HG03039 (cell line): ENCODE data around the gene LSS.

Experiments used
- ATAC-seq: cut with Tn5 transposase; IDR thresholded peaks from one replicate; pipeline ENCODE4 v1.9.1; 2021; ENCODE audit warnings: mild to moderate bottlenecking, moderate library complexity; ENCODE audit not compliant: unreplicated experiment

LSS gene

DNA sequence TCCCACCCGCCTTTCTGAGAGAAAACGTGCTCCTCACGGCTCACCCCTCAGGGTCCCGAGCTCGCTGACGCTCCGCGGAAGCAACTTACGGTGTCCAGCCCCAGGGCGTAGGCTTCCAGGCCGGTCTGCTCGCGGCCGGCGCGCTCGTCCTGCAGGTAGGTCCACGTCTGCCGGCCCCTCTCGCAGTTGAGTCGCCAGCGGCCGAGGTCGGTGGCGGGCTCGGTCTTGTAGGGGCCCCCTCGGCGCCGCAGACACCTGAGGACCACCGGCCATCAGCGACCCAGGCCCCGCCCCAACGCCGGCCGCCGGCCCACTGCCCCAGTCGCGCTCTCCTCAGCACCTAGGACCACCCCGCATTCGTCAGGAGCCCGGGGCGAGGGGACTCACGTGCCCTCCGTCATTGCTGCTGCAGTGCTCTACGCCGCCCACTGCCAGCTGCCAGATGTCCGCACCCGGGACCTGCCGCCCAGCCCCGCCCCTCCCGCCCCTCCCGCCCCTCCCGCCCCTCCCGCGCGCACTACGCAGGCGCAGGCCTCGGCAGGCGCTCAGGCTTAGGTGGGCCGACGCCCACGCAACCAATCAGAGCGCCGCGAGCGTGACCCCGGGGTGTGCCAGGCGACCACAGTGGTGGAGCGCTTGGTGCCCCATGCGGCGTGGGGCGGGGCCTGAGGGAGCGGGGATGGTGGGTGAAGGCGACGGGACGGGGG, at the start of gene LSS:
TSS of gene LSS (minus strand) at position 430 of the 707 bp plus-strand sequence. CDS start at position 401, 29 bp downstream.
- ATAC-seq, result peak; percentile 80

GRCh38 chr21:46274797-46275390, 46.3 kb upstream of the LSS start:
- ATAC-seq, result no peak

- no peak for ATAC-seq
Observed at GRCh38 chr21:46273341-46273740, 44.8 kb upstream of the LSS start.

GRCh38 chr21:46269466-46269865, 40.9 kb upstream of the LSS start:
- no peak for ATAC-seq

DNA sequence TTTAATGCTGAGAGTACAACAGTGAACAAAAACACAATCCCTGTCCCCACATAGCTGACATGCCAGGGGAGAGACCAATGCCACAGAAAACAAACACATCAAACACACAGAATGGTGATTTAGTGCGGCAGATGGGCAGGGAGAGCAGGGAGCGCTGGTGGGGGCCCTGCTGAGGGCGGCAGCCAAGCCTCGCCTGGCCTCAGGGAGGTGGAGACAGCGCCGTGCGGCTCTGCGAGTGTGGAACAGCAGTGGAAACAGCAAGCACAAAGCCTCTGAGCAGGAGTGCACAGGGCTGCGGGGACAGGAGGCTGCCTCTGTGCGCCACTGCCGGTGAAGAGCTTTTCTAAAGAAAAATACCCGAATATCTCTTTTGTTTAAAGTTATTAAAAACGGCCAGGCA, 39.8 kb upstream of the LSS start:
- ATAC-seq, result no peak

DNA sequence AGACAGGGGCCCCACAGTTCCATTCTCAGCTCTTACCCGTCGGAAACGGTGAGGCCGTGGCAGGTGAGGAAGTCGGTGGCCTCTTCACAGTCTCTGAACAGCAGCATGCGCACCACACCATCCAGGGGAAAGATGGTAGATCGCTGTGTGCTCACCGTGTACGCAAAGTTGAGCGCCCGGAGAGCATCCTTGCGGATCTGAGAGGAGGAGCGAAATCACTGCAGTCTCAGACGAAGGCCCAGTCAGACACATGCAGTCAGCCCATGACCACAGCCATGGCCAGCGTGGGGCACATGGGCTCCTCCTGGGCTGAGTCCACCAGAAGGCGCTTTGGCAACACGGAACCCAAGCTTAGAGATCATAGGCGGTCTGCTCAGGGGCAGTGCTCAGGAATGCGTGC, 38.4 kb upstream of the LSS start:
- ATAC-seq, result no peak

DNA sequence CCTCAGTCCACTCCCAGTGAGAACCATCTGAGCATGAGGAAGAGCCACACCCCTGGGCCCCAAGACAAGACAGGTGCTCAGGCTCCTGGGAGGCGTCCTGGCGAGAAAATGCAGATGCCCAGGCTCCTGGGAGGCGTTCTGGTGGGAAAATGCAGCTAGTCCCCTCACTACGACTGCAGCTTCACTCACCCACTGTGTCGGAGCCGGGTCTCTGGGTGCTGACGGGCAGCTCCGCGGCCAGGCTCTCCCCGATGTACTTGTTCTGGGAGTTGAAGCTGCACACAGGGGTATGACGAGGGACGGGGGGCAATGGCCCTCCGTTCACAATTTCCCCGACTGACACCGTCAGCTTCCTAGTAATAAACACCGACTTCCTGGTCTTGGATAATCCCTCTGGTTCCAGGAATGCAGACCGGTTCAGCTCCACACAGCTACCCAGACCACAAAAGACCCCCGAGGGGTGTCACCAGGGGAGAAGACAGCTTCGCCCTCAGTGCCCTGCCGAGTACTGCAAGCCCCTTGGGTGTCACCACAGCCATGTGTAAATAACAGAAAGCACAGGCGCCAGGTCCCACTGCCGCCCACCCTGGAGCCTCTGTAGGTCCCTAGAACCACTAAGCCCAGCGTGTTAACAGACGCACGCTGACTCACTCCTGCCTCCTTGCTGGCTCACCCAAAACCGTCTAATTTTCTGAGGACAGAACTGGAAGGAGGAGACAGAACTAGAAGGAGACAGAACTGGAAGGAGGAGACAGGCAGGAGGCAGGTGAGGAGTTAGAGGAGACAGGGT, 37.4 kb upstream of the LSS start:
- no peak for ATAC-seq

DNA sequence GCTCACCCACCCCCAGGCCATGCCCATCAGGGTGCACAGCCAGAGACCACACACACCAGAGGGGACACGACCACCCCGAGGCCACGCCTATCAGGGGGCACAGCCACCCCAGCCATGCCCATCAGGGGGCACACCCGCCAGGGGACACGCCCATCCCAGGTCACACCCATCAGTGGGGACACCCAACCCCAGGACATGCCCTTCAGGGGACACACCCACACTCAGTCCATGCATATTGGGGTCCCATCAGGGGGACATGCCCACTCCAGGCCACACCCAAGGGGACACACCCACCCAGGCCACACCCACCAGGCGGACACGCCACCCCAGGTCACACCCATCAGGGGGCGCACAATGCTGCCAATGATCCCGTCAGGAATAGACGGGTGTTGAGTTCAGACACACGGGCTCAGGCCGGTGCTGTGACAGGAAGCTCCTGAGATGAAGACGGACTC, 36.1 kb upstream of the LSS start:
- ATAC-seq, result no peak

DNA sequence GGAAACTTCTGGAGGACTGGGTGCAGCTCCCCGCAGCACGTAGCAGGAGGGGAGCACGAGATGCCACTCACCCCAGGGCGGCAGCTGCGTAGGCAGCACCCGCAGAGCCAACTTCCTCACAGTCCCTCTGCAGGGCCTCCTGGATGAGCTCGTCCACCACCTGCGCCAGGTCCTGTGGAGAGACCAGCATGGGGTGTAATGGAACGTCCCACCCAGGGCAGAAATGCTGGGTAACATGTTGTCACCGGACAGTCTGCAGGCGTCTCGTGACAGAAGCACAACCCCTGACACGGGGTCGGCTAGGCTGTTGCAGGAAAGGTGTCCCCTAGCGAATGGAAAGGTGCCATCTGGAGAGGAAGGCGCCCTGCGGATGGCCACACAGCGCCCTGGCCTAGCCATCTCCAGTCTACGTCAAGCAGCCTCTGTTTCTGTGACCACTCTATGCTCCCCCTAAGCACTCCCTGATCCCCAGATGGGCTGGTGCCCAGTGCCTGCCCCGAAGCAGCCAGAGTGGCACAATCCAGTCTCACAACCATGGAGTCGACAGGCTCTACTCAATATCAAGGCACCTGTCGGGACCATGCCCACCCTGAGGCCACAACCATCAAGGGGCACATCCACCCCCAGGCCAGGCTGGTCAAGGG, 35.6 kb upstream of the LSS start:
- ATAC-seq, result no peak

DNA sequence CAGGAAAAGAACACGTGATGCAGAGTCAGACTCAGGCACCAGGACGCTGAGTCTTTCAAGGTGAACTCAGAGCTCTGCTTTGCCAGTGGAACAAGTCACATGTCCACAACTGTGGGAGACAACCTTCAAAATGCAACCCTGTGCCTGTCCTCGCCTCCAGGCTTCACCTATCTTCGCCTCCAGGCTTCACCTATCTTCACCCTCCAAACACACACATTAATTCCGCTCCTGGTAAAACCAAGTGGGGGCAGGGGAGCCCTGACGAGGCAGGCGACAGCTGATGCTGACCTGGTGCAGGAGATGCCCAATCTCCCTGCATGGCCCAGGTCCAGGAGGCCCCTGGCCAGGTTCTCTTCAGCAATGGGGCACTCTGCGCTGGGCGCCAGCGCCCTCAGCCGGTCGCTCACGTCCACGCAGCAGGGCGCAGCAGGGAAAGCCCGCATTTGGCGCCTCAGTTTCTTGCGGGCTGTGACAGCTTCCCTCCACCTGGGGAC, 28.0 kb upstream of the LSS start:
- no peak for ATAC-seq

DNA sequence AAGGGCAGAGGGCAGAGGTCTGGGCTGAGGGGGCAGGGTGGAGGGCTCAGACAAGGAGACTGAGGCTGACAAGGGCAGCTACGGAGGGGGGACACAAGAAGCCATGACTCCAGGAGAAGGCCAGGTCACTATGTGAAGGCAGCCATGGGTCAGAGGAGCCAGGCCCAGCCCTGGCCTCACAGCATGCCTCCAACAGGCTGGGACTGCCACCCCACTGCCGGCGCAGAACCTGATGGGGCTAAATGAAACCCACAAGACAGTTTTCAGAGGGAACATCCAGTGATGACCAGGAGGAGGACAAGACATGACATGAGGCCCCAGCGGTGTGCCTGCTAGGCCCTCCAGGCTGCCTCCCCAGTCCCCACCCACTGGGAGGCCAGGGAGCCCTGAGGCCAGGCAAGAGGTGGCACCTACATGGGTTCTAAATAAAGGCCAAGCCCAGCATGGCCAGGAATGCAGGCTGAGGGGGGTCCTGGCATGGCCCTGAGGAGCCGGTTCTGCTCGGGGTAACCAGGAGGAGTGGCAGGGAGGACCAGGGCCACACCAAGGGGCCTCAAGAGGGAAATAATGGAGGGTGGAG, 27.3 kb upstream of the LSS start:
- ATAC-seq, result no peak

DNA sequence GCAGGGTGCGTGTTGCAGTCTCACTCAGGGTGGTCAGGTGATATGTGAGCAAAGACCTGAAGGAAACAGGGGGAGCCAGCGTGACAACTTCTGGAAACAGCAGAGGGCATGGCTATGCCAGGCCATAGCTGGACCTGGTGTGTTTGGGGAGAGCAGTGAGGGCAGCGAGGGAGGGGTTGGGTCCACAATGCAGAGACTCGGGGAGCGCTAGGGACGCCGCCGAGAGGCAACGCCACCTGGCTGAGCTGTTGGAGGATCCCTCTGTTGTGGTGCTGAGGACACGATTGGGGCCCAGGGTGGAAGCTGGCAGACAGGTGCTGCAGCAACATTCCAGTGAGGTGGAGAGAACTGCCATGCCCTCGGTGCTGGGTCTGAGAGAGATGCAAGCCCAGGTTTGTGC, 26.6 kb upstream of the LSS start:
- ATAC-seq, result no peak

GRCh38 chr21:46254208-46254975, 25.8 kb upstream of the LSS start:
- ATAC-seq, result no peak

DNA sequence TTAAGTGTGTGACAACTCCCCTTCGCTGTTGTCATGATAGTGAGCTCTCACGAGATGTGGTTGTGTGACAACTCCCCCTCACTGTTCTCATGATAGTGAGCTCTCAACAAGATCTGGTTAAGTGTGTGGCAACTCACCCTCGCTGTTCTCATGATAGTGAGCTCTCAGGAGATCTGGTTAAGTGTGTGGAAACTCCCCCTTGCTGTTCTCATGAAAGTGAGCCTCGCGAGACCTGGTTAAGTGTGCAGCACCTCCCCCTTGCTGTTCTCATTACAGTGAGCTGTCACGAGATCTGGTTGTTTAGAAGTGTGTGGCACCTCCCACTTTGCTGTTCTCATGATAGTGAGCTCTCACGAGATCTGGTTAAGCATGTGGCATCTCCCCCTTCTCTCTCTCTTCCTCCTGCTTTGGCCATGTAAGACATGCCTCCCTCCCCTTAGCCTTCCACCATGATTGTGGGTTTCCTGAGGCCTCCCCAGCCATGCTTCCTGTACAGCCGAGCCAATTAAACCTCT, 25.1 kb upstream of the LSS start:
- ATAC-seq, result no peak

- ATAC-seq, result no peak
Observed at GRCh38 chr21:46252840-46253239, 24.3 kb upstream of the LSS start.

DNA sequence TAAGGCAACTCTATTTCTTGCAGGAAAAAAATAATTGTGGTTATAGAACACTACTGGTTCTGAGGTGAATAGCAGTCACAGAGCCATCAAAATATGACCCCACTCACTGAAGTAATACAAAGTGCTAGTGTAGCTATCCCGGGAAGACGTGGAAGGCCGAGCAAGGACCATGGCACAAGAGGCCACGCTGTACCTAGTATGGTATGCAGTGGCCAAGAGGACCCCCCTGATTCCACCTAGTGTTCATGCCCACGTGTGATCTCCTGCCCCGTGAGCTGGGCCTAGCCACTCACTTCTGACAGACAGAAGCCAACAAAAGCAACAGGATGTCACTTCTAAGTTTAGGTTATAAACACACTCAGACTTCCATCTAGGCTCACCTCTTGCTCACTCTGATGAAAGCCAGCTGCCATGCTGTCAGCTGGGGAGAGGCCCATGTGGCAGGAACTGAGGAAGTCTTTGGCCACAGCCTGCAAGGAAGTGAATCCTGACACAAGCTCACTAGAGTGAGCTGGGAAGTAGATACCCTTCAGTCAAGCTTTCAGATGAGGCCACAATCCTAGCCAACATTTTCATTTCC, 21.7 kb upstream of the LSS start:
- no peak for ATAC-seq

- ATAC-seq, result no peak
Observed at GRCh38 chr21:46248827-46249226, 20.3 kb upstream of the LSS start.

- ATAC-seq, result no peak
Observed at GRCh38 chr21:46248422-46248782, 19.8 kb upstream of the LSS start.

DNA sequence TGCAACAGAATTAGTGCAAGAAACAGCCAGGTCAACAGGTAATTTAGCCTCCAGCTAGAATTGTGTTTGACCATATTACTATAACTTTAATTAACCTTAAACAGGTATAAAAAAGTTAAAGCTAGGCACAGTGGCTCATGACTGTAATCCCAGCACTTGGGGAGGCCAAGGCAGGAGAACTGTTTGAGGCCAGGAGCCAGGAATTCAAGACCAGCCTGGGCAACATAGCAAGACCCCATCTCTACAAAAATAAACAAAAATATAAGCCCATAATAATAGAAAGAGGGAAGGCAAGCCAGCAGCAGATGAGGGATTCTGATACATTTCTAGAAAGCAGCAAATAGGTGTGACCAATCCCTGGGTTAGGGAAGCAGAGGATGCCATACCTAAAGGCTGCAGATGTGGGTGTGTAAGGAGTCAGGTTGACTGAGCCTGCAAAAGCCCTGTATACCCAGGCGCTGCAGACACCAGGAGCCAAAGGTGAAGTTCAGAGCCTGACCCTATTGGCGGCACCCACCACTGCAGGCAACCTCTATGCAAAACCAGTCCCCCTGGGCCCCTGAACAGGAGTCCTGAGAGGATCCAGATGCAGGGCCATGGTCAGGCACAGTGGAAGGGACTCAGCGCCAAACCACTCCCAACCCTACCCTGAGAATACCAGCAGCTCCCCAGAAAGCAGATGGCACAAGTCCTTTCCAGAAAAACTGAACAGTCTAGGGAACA, 19.3 kb upstream of the LSS start:
- no peak for ATAC-seq
